GM21528 (cell line): ENCODE measurements around the gene AOPEP.

ENCODE experiments used
- ATAC-seq: cut with Tn5 transposase; IDR thresholded peaks from one replicate; pipeline ENCODE4 v1.9.1; 2021; ENCODE audit warnings: mild to moderate bottlenecking, moderate library complexity; ENCODE audit not compliant: unreplicated experiment, low FRiP score

AOPEP gene

DNA sequence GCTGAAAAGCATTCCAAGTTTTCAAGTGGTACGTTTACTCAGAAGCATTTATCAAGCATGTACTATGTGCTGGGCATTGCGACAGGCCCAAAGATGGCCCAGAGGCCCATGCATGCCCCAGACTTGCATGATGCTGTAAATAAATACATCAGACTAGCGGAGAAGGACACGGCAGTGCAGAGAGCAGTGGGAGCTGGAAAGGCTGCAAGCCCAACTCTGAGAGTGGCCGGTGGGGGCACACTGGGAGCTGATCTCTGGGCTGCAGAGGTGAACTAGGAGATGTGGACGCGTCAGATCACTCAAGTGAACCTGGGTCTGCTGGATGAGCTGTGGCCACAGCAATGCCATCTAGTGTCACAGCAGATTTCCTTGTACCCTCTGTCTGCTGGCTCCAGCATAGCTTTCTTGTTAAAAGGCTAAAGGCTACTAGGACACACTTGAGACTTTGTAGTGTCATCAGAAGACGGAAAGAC, 344.1 kb downstream of the AOPEP start:
- ATAC-seq, result no peak

GRCh38 chr9:95071450-95071849, 345.0 kb downstream of the AOPEP start:
- no peak for ATAC-seq

DNA sequence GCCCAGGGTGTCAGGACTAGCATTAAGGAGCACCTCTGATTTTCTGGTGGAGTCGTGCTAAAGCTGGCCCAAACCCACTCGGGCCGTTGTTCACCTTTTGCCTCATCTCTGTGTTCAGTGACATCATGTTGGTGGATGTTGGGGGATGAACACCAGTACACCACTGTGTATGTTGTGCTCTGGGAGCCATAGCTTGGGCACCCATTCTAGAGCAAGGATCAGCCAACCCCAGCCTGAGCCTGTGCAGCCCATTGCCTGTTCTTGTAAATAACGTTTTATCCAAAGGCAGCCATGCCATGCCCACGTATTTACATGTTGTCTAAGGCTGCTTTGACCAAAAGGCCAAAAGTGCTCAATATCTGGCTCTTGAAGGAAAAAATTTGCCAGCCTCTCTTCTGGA, 345.4 kb downstream of the AOPEP start:
- no peak for ATAC-seq

- no peak for ATAC-seq
Measured at GRCh38 chr9:95073042-95073607, 346.6 kb downstream of the AOPEP start.

DNA sequence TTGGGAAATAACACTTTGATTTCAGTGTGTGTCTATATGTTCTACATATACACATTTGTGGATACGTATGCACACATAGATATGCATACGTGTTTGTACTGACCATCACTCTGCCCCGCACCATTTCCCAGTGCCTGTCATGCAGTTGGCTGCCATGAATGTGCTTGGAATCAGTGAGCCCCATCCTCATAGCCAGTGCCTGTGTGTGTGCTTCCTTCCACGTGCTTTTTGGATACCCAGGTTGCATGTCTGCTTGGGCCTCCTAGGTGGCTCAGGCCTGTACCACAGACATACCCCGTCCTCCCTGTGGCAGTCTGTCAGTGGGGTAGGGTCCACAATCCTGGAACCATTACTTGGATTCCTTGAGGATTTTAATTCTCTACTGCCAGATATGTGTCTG, 347.4 kb downstream of the AOPEP start:
- no peak for ATAC-seq

GRCh38 chr9:95074632-95075031, 348.1 kb downstream of the AOPEP start:
- no peak for ATAC-seq

DNA sequence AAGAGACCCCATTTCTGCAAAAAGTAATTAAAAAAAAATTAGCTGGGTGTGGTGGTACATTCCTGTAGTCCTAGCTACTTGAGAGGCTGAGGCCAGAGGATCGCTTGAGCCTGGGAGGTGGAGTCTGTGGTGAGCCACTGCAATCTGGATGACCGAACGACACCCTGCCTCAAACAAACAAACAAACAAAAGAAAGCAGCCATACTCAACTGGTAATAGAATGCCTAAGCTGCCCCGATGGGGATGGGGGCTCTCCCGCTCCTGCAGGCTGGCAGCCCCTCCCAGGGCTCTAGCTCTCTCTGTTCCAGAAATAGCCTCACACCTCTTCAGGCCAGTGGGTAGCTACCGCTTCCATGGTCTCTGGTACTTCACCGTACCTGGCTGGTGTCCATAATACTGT, 349.2 kb downstream of the AOPEP start:
- no peak for ATAC-seq

- no peak for ATAC-seq
Measured at GRCh38 chr9:95076696-95077052, 350.2 kb downstream of the AOPEP start.

- no peak for ATAC-seq
Measured at GRCh38 chr9:95077053-95077765, 350.7 kb downstream of the AOPEP start.

- no peak for ATAC-seq
Measured at GRCh38 chr9:95077766-95078370, 351.4 kb downstream of the AOPEP start.

GRCh38 chr9:95078511-95078910, 352.0 kb downstream of the AOPEP start:
- no peak for ATAC-seq

- no peak for ATAC-seq
Measured at GRCh38 chr9:95078939-95079338, 352.4 kb downstream of the AOPEP start.

GRCh38 chr9:95079461-95079860, 353.0 kb downstream of the AOPEP start:
- no peak for ATAC-seq

DNA sequence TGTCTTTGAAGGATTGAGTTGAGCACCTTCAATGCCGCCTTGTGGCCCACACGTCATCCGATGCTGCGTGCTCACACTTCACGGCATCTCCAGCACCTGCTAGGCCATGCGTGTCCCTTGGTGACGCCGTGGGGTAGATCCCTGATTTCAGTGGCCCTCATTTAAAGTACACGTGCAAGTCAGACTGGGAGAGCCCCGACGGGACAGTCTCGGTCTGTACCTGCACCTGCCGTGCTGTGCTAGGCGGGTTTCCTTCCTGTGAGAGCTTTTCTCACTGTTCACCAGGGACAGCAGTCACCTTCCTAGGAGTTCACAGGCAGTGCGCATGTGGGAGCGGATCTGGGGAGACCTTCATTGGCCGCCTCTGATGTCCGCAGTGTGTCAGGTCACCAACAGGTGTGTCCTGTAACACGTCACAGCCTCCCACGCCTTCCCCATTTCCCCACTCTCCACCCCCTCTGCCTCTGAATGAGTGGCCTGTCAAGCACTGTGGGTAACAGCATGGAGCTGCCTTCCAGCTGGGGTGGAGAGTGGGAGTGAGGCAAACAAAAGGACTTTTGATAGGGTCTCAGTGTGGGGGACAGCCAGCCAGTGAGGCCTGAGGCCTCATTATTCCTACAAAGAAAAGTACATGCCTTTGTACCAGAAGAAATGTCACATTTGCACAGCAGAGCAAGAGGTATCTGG, 354.6 kb downstream of the AOPEP start:
- no peak for ATAC-seq

- ATAC-seq, result no peak
Measured at GRCh38 chr9:95081998-95082397, 355.5 kb downstream of the AOPEP start.

DNA sequence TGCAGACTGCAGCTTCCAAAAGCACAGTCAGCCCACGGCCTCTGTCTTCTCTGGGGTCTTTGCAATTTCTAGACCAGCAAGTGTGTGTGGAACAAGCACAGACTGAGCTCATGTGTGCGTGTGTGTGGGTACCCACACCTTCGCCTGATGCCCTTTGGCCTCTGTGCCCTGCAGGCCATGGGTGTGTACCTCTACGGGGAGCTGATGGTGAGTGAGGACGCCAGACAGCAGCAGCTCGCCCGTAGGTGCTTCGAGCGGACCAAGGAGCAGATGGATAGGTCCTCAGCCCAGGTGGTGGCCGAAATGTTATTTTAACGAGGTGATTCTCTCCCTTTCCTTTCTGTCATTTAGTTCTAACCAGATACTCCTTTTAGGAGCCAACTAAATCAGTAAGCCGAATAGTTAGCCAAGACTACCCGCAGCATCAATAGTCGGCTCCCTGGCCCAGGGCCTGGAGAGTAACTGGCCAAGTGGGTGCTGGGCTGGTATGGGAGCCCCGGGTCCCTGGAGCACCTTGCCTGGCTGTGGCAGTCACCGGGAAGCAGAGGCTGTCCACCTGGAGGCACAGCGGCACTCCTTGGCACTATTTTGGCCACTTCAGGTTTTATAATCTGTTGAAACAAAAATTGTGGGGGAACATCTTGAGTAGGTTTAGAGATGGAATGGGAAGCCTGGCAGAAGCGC, 356.0 kb downstream of the AOPEP start:
- ATAC-seq, result no peak

GRCh38 chr9:95083086-95083768, 356.7 kb downstream of the AOPEP start:
- no peak for ATAC-seq

DNA sequence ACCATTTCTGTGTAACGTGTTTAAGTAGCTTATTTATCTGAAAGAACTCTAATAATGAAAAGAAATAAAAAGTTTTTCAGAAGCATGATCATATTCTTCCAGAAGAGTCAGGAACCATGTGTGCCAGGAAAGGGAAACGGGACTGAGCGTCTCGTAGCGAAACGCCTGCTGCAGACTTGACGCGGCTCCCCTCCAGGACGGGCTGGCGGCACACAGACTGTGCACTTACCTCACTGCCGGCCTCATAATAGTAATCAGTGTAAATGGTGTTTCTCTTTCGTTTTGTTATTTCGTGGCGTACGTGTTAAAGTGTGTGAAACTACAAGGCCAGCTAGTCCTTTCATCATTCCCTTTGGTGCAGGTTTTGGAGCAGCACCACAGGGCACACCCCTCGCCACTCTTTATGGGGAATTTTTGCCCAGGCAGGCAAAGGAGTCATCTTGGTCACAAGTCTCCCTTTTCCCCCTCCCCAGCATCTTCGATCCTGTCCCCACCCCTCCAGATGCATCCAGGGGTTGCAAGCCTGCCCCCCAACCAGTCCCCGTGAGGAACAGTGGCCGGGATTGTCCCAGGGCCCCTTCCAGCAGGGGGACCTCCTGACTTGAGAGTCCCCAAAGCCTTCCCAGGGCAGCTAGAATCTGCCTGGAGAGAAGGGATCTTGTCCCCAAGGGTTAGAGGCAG, 357.9 kb downstream of the AOPEP start:
- ATAC-seq, result no peak

GRCh38 chr9:95085036-95085770, 358.7 kb downstream of the AOPEP start:
- ATAC-seq, result no peak
